HepG2 (cell line): Measurements from ENCODE around the gene SMIM41. TPM values are rescaled to one million over a fixed set of nuclear protein-coding genes. Genes with fewer than 3 reads are reported as not detected.

Experiments
- BRF2 ChIP-seq: sonication (generic); formaldehyde crosslinking; IDR thresholded peaks from 2 replicates; pipeline ENCODE4 v1.8.1; 2022; ENCODE audit warnings: mild to moderate bottlenecking, missing genetic modification reagents
- GABPB1 ChIP-seq: IDR thresholded peaks from 2 replicates; pipeline ENCODE4 v1.6.1; 2016; ENCODE audit warnings: mild to moderate bottlenecking, missing genetic modification reagents, moderate library complexity, missing compliant biosample characterization
- MBD4 ChIP-seq: IDR thresholded peaks from 2 replicates; pipeline ENCODE4 v1.6.1; 2012; ENCODE audit warnings: low read length, inconsistent platforms, borderline replicate concordance
- ZBTB10 ChIP-seq: sonication (generic); formaldehyde crosslinking; IDR thresholded peaks from 2 replicates; pipeline ENCODE4 v1.4.0; 2020; ENCODE audit warnings: missing genetic modification reagents, borderline replicate concordance
- ZNF232 ChIP-seq: sonication (generic); formaldehyde crosslinking; IDR thresholded peaks from 2 replicates; pipeline ENCODE4 v1.4.0; 2020; ENCODE audit warnings: missing genetic modification reagents, borderline replicate concordance
- ZNF451 ChIP-seq: sonication (generic); formaldehyde crosslinking; IDR thresholded peaks from 2 replicates; pipeline ENCODE4 v1.5.0; 2020; ENCODE audit warnings: mild to moderate bottlenecking, missing genetic modification reagents
- ZNF501 ChIP-seq: sonication (generic); formaldehyde crosslinking; IDR thresholded peaks from 2 replicates; pipeline ENCODE4 v1.5.1; 2020; ENCODE audit warnings: mild to moderate bottlenecking, moderate library complexity, missing genetic modification reagents
- ZNF564 ChIP-seq: sonication (generic); formaldehyde crosslinking; IDR thresholded peaks from 2 replicates; pipeline ENCODE4 v1.8.1; 2023; ENCODE audit warnings: mild to moderate bottlenecking, missing genetic modification reagents
- ZNF567 ChIP-seq: sonication (generic); formaldehyde crosslinking; IDR thresholded peaks from 2 replicates; pipeline ENCODE4 v1.8.1; 2023; ENCODE audit warnings: mild to moderate bottlenecking, missing genetic modification reagents, borderline replicate concordance
- ZNF569 ChIP-seq: sonication (generic); formaldehyde crosslinking; IDR thresholded peaks from 2 replicates; pipeline ENCODE4 v1.5.0; 2020; ENCODE audit warnings: mild to moderate bottlenecking, missing genetic modification reagents, moderate library complexity, borderline replicate concordance
- polyA plus RNA-seq, 8 experiments: library from polyadenylated mRNA; depleted of rRNA in 3 of 8; stranded (reverse) in 7 of 8; unstranded in 1 of 8; fragments of >200 nt; fragmentation: Illumina TruSeq in 4 of 8; extraction: Trizol in 4 of 8; gene quantifications; 2 replicates each; pipeline versions ENCODE4 v1.2.1 to v1.2.3, GENCODE V29; 2011 to 2016; ENCODE audit warnings: low read depth in 4 of 8, missing spikeins in 1 of 8, mixed read lengths in 1 of 8; ENCODE audit not compliant: insufficient read depth in 1 of 8
- total RNA-seq, 5 experiments: library from RNA; depleted of rRNA; stranded (reverse); fragments of >200 nt; fragmentation: Illumina TruSeq; extraction: Trizol; gene quantifications; 2 replicates each; pipeline ENCODE4 v1.2.3, GENCODE V29; 2016; ENCODE audit warnings: low read depth in 1 of 5
- TF ChIP-seq, protein P1 (sequence below): sonication (generic); formaldehyde crosslinking; IDR thresholded peaks from 2 replicates; pipeline ENCODE4 v1.8.1; 2023; ENCODE audit warnings: mild to moderate bottlenecking, moderate library complexity, missing genetic modification reagents
- TF ChIP-seq, protein P2 (sequence below), 2 experiments: sonication (generic) in 1 of 2; formaldehyde crosslinking in 1 of 2; IDR thresholded peaks; 2 replicates each; pipeline versions ENCODE4 v1.6.1 to v1.9.0; 2014 to 2022; ENCODE audit warnings: antibody characterized with exemption in 1 of 2, borderline replicate concordance in 1 of 2, inconsistent platforms in 1 of 2, low read depth in 1 of 2, missing genetic modification reagents in 1 of 2
- TF ChIP-seq, protein P3 (sequence below): sonication (generic); formaldehyde crosslinking; IDR thresholded peaks from 2 replicates; pipeline ENCODE4 v1.9.0; 2021; ENCODE audit warnings: missing genetic modification reagents, mild to moderate bottlenecking, borderline replicate concordance

SMIM41 gene
- total and polyA plus RNA-seq, 2 of the 13 experiments (the other 11 are each of a cell fraction or from before 2014, with no cell fraction given): not detected

DNA sequence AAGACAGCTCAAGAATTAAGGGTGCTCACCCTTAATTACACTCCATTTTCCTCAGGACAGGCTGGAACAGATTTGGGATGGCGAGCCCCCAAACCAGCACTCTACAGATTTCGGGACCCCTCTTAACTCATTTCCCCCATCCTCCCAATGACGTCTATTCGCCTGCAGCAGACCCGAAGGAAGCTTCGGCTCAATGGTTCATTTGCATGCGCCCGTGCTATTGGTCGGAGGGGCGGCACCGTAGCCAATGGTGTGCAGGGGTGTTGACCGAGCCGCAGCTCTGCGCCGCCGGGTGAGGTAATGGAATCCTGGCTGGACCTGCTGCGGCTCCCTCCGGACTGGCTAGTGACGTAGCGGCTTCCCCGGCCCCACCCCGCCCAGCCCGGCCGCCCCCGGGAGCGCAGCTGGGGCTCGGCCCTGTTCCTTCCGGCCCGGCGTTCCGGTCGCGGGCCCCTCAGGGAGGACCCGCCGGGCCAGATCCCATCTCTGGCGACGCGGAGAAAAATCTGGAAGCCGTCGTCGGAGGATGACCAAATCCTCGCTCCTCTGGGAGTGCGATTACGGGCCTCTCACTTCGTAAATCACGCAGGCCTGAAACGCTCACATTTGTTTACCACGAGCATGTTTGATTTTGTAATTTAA is 46.6 kb upstream of the SMIM41 start (continued):
- TF ChIP-seq ZNF501 (CRISPR knock-in tag) (peak; percentile 22; the same call in 1 of the 2 replicates), ZBTB10 (CRISPR knock-in tag) (0 out of 2 replicates have a peak, but pooled peaks have one; percentile 24), BRF2 (CRISPR knock-in tag) (no peak), ZNF451 (CRISPR knock-in tag) (no peak), GABPB1 (CRISPR knock-in tag) (peak; percentile 86), ZNF232 (no peak; the same call in 1 of the 2 replicates), ZNF567 (CRISPR knock-in tag) (peak; percentile 37; the same call in 1 of the 2 replicates), ZNF564 (CRISPR knock-in tag) (no peak), ZNF569 (CRISPR knock-in tag) (no peak), MBD4 (no peak)
- TF ChIP-seq, protein P1, sequence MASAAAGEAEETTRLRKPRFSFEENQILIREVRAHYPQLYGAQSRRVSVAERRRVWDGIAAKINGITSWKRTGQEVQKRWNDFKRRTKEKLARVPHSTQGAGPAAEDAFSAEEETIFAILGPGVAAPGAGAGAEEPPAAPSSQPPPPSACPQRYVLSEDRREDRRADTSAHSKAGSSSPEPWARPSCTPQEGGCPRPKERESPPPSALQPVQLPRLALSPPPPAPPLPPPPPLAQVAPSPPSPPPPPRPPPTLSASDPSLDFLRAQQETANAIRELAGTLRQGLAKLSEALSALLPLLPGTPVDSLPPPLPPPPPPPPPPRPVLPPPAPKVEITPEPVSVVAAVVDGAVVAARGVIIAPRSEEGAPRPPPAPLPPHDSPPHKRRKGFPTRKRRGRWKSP (CRISPR knock-in tag): peak; percentile 52; the same call in 1 of the 2 replicates
- TF ChIP-seq, protein P2, sequence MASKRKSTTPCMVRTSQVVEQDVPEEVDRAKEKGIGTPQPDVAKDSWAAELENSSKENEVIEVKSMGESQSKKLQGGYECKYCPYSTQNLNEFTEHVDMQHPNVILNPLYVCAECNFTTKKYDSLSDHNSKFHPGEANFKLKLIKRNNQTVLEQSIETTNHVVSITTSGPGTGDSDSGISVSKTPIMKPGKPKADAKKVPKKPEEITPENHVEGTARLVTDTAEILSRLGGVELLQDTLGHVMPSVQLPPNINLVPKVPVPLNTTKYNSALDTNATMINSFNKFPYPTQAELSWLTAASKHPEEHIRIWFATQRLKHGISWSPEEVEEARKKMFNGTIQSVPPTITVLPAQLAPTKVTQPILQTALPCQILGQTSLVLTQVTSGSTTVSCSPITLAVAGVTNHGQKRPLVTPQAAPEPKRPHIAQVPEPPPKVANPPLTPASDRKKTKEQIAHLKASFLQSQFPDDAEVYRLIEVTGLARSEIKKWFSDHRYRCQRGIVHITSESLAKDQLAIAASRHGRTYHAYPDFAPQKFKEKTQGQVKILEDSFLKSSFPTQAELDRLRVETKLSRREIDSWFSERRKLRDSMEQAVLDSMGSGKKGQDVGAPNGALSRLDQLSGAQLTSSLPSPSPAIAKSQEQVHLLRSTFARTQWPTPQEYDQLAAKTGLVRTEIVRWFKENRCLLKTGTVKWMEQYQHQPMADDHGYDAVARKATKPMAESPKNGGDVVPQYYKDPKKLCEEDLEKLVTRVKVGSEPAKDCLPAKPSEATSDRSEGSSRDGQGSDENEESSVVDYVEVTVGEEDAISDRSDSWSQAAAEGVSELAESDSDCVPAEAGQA (IDR thresholded peaks at IDR 0.05; ENCODE audit: low read depth): 0 out of 2 replicates have a peak, but pooled peaks have one; percentile 21
- TF ChIP-seq, protein P2 (CRISPR knock-in tag; IDR thresholded peaks at IDR 0.05; ENCODE audit: borderline replicate concordance): no peak
- TF ChIP-seq, protein P3, sequence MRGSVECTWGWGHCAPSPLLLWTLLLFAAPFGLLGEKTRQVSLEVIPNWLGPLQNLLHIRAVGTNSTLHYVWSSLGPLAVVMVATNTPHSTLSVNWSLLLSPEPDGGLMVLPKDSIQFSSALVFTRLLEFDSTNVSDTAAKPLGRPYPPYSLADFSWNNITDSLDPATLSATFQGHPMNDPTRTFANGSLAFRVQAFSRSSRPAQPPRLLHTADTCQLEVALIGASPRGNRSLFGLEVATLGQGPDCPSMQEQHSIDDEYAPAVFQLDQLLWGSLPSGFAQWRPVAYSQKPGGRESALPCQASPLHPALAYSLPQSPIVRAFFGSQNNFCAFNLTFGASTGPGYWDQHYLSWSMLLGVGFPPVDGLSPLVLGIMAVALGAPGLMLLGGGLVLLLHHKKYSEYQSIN (CRISPR knock-in tag): no peak
